ENCODE measurements around the gene RAB8A.
"Not testable (repeated sequence)": the region's sequence is repeated elsewhere in the genome, so short reads cannot be mapped to it uniquely, and the experiment has no call there.

The RAB8A gene

DNA sequence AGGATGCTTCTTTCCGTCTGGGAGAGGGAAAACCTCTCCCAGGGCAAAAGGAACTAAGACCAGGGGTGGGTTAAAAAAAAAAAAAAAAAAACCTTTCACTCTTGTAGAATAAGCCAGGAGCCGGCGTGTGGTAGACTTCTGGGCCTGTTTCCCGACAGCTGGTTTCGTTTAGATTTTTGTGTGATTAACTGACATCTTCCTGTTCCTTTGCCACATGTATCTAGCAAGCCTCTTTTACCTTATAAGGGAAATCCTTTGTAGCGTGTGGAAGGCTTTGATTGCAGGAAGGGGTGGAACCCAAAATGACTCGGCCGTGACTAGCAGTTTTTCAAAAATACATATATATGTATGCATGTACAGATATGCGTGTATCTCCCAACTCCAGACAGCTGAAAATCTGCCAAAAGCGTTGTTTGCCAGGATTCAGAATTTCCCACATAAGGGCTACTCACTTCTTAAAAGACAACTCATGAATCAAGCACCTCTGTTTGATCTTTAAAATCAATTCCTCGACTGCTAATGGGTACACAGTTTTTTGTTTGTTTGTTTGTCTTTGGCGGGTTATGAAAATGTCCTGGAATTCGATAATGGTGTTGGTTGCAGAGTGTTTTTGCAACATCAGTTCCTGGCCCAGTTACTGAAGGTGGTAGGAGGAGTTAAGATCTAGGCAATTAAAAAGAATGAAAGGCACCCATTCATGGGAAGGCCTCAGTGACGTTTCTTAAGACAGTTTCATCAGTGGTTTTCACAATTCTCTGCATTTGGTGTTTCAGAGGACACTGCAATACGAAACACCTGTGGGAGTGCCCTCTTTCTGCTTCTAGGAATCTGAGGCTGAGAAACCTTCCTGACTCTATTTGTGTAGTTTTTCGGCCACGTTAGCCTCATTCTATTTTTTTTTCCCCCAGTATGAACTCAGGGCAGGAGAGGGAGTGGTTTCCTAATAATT is 32.7 kb upstream of the RAB8A start:
- peak; percentile 41 for DNase-seq

DNA sequence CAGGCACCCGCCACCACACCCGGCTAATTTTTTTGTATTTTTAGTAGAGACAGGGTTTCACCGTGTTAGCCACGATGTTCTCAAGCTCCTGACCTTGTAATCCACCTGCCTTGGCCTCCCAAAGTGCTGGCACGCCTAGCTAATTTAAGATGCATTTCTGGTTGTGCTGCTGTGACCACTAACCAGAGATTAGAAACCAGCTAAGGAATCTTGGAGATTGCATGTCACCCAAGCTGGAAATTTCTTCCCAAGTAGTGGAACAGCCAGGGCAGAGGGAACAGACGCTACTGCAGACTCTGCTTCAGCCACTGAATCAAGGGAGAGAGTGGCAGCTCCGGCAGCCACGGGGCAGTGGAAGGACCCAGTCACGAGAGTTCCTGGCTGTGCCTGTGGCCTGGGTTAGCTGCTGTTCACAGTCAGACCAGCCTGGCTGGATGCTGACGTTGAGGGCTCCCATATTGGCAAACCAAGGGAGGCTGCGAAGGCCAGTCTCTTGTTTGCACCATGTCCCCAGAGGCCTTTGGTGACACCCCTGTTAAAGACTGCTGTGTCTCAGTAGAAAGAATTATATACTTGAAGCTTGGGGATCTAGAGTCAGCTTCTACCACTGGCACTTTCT is 27.5 kb upstream of the RAB8A start:
- DNase-seq: no peak

DNA sequence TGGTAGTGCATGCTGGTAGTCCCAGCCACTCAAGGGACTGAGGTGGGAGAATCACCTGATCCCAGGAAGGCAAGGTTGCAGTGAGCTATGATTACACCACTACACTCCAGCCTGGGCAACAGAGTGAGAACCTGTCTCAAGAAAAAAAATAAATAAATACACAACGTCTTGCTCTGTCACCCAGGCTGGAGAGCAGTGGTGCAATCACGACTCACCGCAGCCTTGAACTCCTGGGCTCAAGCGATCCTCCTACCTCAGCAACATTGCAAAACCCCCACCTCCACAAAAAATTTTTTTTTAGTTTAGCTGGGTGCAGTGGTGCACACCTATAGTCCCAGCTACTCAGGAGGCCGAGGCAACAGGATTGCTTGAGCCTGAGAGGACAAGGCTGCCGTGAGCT is 26.6 kb upstream of the RAB8A start:
- DNase-seq: no peak

DNA sequence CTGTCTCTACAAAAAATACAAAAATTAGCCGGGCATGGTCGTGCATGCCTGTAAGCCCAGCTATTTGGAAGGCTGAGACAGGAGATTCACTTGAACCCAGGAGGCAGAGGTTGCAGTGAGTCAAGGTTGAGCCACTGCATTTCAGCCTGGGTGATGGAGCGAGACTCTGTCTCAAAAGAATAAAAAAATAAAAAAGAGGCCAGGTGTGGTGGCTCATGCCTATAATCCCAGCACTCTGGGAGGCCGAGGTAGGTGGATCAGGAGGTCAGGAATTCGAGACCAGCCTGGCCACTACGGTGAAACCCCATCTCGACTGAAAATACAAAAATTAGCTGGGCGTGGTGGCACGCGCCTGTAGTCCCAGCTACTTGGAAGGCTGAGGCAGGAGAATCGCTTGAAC is 24.3 kb upstream of the RAB8A start:
- DNase-seq: not testable (repeated sequence)

DNA sequence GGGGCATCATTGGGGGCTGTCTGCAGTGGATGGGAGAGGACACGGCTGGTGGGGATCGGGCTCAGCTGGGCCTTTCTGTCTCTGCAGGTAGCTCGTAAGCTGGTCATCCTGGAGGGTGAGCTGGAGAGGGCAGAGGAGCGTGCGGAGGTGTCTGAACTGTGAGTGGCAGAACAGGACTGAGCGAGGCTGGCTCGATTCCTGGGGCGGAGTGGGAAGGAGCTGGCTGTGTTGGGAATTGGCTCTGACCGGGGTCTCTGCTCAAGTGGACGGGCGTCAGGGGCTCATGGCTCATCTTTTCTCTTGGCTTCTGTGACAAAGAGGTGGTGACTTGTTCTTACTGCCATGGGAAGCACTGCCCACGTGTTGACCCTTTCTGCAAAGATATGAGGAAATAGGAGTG is 23.7 kb upstream of the RAB8A start:
- no peak for DNase-seq

DNA sequence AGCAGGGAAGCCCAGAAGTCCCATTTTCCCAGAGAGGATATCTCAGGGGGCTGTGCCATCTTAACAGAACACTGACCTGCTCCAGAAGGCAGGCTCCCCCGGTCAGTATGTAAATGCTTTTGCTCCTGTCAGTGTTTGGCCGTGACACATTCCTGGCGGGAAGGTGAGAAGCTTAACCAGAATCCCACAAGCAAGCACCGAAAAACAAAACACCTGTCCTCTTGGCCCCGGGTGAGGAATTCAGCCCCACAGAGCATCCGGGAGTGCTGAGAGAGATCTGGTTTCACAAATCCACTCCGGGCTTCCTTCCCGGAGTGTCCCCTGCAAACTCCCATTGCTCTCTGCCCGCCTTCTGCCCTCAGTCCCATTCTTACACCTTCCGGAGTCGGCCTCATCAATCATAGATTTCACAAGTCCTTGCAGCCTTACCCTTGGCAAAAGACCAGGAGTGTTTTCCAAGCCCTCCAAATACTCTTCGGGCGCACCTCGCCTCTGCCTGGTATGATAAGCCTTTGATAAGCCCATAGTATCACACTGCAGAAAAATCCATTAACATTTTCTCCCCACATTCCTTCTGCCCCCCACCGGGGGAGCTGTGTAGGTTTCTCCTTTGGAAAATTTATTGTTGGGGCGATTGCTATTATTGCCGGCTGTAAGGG is 23.2 kb upstream of the RAB8A start:
- DNase-seq: no peak

DNA sequence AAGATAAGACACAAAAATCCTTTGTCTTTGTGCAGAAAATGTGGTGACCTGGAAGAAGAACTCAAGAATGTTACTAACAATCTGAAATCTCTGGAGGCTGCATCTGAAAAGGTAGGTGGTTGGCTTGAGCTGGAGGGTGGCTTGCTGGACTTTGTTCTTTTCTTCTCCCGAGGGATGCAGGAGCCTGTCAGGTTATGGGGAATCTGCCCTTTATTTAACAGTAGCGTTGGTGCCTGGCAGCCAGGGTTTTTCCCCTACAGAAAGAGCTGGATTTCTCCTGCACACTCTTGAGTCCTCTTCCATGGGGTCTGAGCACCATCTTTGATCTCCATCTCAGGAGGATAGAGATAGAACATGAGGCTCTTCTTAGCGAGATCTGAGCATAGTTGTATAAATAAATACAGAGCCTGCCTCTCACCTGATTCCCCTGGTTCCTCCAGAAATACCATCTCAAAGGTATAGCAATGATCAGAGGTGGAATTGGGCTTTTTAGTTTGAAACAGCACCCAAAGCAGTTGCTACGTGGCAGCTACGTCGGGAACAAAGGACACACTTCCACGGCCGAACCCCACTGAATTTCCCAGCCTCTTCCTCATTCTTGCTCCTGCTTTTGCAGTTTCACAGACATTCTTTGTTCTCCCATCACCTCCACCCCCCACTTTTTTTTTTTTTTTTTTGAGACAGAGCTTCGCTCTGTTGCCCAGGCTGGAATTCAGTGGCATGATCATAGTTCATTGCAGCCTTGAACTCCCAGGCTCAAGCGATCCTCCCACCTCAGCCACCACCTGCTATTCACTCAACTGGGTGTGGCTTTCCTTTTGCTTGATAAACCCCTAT is 22.5 kb upstream of the RAB8A start:
- no peak for DNase-seq

DNA sequence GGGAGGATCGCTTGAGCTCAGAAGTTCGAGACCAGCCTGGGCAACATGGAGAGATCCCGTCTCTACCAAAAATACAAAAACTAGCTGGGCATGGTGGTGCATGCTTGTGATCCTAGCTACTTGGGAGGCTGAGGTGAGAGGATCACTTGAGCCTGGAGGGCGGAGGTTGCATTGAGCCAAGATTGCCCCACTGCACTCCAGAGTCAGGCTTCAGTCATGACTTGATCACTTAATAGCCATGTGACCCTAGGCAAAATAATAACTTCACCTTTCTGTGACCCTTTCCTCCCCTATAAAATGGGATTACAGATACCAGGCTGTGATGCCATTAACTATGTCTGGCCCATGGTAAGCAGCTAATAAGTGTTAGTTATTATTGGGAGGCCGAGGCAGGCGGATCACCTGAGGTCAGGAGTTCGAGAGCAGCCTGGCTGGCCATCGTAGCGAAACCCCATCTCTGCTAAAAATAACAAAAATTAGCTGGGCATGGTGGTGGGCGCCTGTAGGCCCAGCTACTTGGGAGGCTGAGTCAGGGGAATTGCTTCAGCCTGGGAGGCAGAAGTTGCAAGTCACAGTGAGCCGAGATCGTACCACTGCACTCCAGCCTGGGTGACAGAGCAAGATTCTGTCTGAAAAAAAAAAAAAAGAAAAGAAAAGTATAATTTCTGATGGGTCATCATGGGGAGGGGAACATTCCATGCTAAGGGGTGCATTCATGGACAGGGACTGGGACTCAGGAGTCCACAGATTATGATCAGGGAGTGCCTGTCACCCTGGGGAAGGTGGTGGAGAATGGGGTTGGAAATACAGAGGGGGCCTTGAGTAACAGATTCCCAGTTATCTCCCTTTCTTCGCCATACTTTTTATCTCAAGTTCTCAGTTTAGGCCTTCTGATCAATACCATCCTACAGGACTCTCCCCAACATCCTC is 19.9 kb upstream of the RAB8A start:
- no peak for DNase-seq

DNA sequence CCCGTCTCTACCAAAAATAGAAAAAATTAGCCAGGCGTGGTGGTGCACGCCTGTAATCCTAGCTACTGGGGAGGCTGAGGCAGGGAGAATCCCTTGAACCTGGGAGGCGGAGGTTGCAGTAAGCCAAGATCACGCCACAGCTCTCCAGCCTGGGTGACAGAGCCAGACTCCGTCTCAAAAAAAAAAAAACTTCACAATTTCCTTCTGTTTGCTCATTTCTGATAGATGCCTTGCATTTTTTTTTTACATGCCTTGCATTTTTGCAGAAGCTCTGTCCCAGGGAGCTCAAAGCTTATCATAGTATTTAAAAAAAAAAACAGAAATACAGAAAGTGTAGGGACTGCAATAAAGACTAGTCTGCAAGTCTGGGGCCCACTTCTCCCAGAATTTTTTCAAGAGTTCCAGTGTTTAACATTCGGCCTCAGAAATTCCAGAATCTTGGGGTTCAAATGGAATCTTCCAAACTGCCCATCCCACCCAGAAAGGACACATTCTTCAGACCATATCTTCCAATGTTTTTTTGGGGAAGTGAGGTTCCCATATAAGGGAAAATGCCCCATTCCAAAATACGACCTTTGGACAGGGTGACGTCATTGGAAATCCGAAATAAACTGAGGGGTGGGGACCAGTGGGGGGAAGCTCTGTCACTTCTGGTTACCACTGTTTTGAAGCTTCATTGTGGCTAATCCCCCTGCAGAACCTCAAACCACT is 17.2 kb upstream of the RAB8A start:
- DNase-seq: no peak

DNA sequence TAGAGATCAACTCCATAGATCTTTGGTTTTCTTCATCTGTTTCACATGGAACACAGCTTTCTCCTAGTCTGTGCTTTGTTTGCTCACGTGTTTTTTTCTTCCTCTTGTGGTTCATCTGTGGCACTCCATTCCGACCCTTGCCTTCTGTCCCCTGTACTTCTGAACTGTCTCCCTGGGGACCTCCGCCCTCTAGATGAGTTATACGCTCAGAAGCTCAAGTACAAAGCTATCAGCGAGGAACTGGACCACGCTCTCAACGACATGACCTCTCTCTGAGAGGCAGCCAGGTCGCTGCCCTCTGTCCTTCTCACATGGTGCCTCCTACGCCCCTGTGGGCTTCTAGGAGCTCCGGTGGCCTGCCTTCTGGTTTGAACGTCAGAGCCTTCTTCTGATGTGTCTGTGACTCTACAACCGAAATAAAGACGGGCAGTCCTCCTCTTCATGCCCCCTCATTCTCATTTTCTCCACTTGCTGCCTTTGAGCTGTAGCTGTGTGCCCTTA is 16.6 kb upstream of the RAB8A start:
- DNase-seq: no peak

DNA sequence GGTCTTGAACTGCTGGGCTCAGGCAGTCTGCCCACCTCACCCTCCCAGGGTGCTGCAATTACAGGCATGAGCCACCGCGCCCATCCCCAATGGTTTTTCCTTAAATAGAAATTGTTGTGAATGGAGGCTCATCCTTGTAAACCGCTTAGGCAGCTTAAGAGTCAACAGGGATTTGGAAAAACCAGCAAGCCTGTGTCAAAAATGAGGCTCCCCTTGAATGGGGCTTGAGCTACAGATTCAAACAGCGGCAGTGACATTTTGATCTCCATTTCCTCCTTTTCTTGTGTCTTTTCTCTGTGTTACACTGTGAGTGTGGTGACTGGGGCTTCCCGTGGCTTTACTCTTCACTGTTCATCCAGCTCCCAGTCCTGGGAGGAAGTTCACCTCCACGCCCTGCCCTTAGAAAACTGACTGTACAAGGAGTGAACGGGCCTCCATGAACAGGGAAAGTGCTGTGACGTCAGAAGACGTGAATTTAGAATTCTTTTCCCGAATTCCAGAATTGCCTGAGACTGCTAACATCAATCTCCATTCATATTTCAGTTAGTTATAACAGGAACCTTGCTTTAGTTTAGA is 15.3 kb upstream of the RAB8A start:
- no peak for DNase-seq

DNA sequence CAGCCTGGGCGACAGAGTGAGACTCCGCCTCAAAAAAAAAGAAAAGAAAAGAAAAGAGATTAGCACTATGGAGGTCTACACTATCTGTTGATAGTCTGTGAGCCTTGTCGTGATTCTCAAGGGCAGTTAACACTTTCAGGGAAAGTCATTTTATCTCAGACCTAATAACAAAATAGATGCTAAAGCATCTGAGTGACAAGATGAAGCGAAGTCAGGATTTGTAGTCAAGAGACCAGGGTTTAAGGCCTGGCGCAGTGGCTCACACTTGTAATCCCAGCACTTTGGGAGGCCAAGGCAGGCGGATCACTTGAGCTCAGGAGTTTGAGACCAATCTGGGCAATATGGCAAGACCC is 13.3 kb upstream of the RAB8A start:
- no peak for DNase-seq

DNA sequence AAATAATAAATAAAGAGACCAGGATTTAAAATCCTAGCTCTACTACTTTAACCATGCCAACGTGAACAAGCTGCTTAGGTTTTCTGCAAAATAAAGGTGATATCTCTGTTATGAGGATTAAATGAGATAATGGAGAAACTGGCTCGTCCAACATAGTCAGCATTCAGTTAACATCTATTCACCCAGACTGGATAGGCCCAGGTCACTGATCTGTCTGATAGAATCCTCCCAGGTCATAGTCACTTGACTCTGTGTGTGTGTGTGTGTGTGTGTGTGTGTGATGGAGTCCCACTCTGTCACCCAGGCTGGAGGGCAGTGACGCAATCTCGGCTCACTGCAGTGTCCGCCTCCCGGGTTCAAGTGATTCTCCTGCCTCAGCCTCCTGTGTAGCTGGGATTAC is 12.9 kb upstream of the RAB8A start:
- no peak for DNase-seq

DNA sequence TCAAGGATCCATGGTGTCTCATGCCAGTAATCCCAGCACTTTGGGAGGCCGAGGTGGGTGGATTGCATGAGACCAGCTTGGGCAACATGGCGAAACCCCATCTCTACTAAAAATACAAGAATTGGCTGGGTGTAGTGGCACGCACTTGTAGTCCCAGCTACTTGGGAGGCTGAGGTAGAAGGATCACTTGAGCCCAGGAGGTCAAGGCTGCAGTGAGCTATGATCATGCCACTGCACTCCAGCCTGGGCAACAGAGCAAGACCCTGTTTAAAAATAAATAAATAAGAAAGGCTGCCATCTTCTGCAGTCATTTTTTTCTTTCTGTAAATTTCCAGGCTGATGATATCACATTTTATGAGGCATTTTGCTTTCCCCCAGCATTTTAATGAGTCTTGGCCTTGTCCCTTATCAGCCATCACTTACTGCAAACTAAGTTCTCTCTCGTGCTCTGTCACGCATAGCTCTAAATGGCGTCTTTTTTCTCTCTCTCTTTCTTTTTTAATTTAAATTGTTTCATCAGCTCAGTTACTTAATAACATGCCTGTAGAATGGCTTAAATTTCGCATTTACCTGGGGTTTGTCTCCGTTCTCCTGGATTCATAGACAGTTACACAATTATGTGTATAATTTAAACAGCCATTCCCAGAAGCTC is 12.2 kb upstream of the RAB8A start:
- DNase-seq: not testable (repeated sequence)

DNA sequence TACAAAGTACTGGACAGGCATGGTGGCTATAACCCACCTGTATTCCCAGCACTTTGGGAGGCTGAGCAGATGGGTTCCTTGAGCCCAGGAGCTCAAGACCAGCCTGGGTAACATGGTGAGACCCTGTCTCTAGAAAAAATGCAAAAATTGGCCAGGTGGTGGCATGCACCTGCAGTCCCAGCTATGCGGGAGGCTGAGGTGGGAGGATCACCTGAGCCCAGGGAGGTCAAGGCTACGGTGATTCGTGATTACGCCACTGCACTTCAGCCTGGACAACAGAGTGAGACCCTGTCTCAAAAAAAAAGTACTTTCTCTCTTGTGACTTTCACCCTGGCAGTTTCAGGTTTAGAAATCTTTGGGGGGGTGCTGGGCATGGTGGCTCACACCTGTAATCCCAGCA is 11.2 kb upstream of the RAB8A start:
- no peak for DNase-seq

DNA sequence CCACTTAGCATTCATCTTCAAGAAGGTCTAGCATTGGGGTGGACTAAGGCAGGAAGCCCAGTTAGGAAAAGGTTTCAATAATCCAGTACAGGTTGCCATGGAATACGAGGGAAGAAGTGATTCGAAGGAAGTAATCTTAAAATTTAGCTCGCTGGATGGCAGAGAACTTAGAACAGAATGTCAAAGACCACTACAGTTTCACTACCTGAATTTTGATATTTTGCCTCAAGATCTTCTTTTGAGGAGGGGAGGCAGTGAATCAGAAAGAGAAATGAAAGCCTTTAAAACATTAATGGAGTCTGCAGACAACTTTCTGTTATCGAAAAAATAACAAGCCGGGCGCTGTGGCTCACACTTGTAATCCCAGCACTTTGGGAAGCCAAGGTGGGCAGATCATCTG is 7.0 kb upstream of the RAB8A start:
- DNase-seq: no peak

DNA sequence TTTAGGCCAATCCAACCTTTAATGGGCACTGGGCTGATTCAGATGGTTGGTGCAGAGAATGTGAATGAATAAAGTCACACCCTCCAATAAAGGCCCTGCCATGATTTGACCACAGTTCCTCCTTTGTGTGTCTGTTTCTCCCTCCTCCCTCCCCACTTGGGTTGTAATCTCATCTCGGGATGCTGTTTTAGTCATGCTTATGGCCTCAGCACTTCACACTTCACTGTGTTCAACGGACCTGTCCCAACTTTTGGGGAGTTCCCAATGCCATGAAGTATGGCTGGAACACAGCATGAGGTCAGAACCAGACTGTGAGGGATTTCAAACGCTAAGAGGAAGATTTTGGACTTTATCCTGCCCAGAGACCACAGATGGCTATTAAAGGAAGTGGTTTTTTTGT is 5.6 kb upstream of the RAB8A start:
- DNase-seq: no peak

DNA sequence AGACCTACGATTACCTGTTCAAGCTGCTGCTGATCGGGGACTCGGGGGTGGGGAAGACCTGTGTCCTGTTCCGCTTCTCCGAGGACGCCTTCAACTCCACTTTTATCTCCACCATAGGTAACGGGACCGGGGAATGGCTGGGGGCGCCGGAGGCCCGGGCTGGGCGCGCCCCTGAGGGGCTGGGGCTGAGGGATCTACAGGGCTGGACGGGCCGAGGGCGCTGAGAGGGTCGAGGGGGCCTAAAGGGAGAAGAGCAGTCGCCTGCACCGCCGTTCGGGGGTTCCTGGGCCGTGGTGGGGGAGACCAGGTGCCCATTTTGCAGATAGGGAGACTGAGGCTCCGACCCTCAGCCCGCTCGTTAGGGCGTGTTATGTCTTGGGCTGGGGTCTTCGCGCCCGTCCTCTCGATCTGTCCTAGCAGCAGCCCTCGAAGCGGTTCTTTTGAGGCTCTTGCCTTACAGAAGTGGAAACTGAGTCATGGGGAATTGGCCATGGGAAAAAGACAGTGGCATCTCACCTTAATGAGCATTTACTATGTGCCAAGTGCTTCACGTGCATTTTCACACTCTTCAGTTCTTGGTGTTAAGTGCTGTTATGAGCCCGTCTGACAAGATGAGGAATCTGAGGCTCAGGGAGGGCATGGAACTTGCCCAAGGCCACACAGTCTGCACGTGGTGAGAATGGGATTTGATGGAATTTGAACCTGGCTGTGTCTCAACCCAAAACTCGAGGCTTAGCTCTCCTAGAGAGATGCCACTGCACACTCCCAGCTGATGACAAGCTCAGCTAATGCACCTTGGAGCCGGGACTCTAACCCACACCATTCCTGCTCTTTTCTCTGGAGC is 442 bp downstream of the RAB8A start:
- no peak for DNase-seq

DNA sequence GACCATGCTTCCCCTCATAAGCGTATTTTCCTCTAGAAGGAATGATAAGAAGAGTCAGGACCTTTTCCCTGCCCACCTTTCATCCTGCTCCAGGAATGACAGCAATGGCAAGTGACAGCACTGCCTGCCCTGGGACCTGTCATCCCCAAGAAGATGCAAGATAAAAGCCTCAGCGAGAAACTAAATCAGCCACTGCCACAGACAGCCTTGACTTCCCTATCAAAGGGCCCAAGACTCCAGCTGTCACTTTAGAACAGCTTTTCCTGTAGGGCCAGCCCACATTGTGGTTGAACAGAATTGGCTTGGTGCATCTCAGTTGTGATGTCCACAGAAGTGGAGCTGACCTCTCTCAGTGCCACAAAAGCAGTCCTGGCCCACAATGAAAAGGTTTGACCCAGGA is 1.1 kb downstream of the RAB8A start:
- no peak for DNase-seq
